Ishikawa (cell line): ENCODE data around the gene GRM7.

Experiments used
- CEBPB ChIP-seq: IDR thresholded peaks from 2 replicates; pipeline ENCODE4 v1.6.1; 2012
- CREB1 ChIP-seq: IDR thresholded peaks from 2 replicates; pipeline ENCODE4 v1.6.1; 2012; ENCODE audit warnings: low read depth
- EGR1 ChIP-seq: IDR thresholded peaks from 2 replicates; pipeline ENCODE4 v1.6.1; 2012
- EP300 ChIP-seq: IDR thresholded peaks from 2 replicates; pipeline ENCODE4 v1.6.1; 2012; ENCODE audit warnings: borderline replicate concordance
- FOXM1 ChIP-seq: IDR thresholded peaks from 2 replicates; pipeline ENCODE4 v1.6.1; 2012; ENCODE audit warnings: low read depth, borderline replicate concordance
- NFIC ChIP-seq: IDR thresholded peaks from 2 replicates; pipeline ENCODE4 v1.6.1; 2012
- RAD21 ChIP-seq: IDR thresholded peaks from 2 replicates; pipeline ENCODE4 v1.6.1; 2012; ENCODE audit warnings: low read depth
- TAF1 ChIP-seq: IDR thresholded peaks from 2 replicates; pipeline ENCODE4 v1.6.1; 2012; ENCODE audit warnings: low read depth, mild to moderate bottlenecking
- TCF12 ChIP-seq: IDR thresholded peaks from 2 replicates; pipeline ENCODE4 v1.6.1; 2012; ENCODE audit warnings: low read depth
- TEAD4 ChIP-seq: IDR thresholded peaks from 2 replicates; pipeline ENCODE4 v1.6.1; 2012
- YY1 ChIP-seq: IDR thresholded peaks from 2 replicates; pipeline ENCODE4 v1.6.1; 2012; ENCODE audit warnings: low read depth
- ZBTB7A ChIP-seq: IDR thresholded peaks from 2 replicates; pipeline ENCODE4 v1.6.1; 2012; ENCODE audit warnings: low read depth
- TF ChIP-seq, protein P1 (sequence below): IDR thresholded peaks from 2 replicates; pipeline ENCODE4 v1.6.1; 2012
- TF ChIP-seq, protein P2 (sequence below): IDR thresholded peaks from 2 replicates; pipeline ENCODE4 v1.6.1; 2012
- TF ChIP-seq, protein P3 (sequence below): IDR thresholded peaks from 2 replicates; pipeline ENCODE4 v1.6.1; 2012; ENCODE audit warnings: low read depth, mild to moderate bottlenecking

GRM7 gene

DNA sequence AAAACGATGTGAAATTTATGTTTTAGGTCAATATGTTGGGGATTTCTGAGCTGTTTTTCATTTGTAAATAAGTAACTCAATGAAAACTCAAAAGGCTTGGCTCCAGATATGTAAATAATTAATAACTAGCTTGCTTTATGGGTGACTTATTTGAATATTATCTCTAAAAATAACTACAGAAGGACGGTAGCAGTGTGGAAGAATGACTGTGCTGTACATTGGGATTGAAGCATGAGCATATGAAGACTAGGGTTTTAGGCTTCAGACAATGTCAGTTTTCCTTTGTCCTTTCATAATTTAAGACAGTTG, 343.9 kb downstream of the GRM7 start:
- TF ChIP-seq EGR1 (no peak), EP300 (no peak), CREB1 (no peak), FOXM1 (no peak), ZBTB7A (no peak), TEAD4 (no peak), TAF1 (no peak), CEBPB (no peak), TCF12 (no peak), YY1 (no peak), NFIC (no peak)
- TF ChIP-seq, protein P1, sequence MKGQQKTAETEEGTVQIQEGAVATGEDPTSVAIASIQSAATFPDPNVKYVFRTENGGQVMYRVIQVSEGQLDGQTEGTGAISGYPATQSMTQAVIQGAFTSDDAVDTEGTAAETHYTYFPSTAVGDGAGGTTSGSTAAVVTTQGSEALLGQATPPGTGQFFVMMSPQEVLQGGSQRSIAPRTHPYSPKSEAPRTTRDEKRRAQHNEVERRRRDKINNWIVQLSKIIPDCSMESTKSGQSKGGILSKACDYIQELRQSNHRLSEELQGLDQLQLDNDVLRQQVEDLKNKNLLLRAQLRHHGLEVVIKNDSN = no peak
- TF ChIP-seq, protein P2, sequence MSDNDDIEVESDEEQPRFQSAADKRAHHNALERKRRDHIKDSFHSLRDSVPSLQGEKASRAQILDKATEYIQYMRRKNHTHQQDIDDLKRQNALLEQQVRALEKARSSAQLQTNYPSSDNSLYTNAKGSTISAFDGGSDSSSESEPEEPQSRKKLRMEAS = no peak
- TF ChIP-seq, protein P3, sequence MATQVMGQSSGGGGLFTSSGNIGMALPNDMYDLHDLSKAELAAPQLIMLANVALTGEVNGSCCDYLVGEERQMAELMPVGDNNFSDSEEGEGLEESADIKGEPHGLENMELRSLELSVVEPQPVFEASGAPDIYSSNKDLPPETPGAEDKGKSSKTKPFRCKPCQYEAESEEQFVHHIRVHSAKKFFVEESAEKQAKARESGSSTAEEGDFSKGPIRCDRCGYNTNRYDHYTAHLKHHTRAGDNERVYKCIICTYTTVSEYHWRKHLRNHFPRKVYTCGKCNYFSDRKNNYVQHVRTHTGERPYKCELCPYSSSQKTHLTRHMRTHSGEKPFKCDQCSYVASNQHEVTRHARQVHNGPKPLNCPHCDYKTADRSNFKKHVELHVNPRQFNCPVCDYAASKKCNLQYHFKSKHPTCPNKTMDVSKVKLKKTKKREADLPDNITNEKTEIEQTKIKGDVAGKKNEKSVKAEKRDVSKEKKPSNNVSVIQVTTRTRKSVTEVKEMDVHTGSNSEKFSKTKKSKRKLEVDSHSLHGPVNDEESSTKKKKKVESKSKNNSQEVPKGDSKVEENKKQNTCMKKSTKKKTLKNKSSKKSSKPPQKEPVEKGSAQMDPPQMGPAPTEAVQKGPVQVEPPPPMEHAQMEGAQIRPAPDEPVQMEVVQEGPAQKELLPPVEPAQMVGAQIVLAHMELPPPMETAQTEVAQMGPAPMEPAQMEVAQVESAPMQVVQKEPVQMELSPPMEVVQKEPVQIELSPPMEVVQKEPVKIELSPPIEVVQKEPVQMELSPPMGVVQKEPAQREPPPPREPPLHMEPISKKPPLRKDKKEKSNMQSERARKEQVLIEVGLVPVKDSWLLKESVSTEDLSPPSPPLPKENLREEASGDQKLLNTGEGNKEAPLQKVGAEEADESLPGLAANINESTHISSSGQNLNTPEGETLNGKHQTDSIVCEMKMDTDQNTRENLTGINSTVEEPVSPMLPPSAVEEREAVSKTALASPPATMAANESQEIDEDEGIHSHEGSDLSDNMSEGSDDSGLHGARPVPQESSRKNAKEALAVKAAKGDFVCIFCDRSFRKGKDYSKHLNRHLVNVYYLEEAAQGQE = no peak

DNA sequence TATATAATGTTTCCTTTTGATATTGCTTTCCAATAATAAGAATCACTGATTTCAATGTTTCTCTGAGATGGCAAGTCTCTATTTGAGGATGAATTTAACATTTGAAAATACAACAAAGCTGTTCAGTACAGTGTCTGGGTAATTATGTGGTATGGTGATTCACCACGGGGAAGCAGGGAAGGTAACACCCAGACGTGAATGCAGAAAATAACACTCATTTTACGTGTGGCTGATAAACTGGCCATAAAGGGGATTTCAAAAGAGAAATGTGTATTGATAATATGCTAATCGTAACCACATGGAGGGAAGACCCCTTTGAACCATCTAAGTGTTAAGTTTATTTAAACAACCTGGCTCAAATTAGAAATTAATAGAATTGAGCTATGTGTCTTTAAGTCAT, 344.6 kb downstream of the GRM7 start:
- no peak for TF ChIP-seq FOXM1
- TF ChIP-seq TEAD4 = no peak
- no peak for TF ChIP-seq NFIC
- TF ChIP-seq, protein P1 = no peak
- TF ChIP-seq EP300 = no peak
- TF ChIP-seq TAF1 = no peak

DNA sequence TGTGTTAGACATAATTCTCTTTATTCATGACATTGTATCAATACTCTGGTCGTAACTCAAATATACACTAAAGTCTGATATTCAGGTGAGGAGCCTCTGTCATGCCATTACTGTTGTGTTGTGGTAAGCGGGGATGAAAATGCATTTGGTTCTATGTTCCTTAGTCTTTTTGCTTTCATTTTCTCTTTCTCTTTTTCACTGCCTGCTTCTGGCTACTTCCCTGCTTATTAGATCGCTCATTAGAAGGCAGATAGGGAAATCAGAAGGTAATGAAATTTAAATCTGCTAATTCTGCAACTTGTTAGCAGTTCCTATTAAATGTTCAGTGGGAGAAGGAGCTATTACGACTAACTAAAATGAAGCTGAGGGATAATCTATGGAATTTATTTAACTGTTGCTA, 345.0 kb downstream of the GRM7 start:
- TF ChIP-seq NFIC (no peak), EGR1 (no peak), RAD21 (no peak), EP300 (no peak)

DNA sequence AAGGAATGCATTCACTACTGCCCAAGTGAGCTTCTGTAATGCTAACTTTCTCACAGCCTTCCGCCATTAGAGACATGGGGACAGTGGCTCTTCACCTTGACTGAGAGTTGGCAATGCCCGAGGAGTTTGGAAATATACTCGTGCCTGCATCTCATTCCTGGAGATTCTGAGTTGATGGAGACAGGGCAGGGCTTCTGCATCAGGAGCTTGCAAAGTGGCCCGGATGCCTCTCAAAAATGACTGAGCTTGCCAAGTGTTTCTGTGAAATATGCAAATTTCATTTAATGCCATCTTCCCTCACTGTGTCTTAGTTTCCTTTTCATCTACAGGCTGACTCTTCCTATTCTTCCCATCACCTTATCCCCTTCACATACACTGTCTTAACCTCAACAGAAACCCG, 346.2 kb downstream of the GRM7 start:
- TF ChIP-seq TCF12 (no peak), FOXM1 (no peak), YY1 (no peak), ZBTB7A (no peak)
- TF ChIP-seq, protein P1 = no peak

DNA sequence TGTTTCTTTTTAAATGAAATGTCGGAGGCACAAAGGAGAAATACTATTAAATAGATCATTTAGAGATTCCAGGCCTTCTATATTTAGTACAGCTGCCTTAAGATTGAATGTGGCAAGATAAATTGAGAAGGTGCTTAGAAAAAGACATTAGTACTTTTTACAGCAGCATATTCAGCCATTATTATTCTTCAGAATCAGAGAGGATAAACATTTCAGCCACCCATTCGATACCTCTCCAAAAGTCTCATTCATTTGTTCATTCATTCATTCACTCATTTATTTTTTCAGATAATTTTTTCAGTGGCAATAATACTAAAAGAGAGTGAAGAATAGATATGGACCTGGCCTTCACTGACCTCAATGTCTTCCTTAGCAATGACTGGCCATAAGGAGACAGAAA, 347.0 kb downstream of the GRM7 start:
- no peak for TF ChIP-seq NFIC
- TF ChIP-seq RAD21 = no peak
- no peak for TF ChIP-seq TAF1
- no peak for TF ChIP-seq ZBTB7A

DNA sequence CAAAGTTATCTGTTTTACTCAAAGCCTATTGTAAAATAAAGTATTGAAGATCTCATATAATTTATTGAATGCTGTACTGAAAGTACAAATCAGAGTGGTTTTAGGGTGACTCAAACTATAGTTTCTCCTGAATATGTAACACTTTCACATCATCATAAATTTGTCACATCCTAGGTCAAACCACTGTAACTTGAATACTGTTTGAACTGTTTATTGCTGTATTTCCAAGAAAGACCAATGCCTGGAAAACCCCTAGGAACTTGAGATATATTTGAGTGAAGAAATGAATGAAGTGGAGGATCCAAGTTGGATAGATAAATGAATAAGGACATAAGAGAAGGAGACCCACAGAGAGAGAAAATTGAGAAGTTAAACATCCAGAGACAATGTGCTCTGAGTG, 348.2 kb downstream of the GRM7 start:
- TF ChIP-seq CEBPB = no peak
- TF ChIP-seq FOXM1 = no peak
- TF ChIP-seq, protein P1 = no peak
- TF ChIP-seq CREB1 = no peak
- TF ChIP-seq RAD21 = no peak
- TF ChIP-seq TEAD4 = no peak
- TF ChIP-seq EP300 = no peak
- no peak for TF ChIP-seq EGR1
- no peak for TF ChIP-seq NFIC
- no peak for TF ChIP-seq TCF12
- TF ChIP-seq TAF1 = no peak
- TF ChIP-seq ZBTB7A = no peak
- TF ChIP-seq, protein P2 = no peak
- no peak for TF ChIP-seq YY1

DNA sequence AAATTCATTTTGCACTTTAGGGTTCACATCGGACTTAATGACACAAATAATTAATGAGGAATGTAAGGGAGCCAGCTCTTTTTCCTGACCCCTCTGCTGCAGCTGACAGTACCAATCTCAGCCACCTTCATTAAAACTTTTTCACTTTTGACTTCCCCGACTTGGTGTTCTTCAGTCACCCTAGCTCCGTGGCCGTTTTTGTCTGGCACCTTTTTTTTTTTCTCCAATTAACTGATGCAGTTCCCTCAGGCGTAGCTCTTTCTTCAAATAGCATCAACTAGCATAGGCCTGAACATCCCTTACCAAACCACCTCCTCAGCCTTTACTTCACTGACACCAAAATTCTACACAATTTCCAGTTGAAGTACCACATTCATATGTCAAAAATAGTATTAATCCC, 350.8 kb downstream of the GRM7 start:
- no peak for TF ChIP-seq TEAD4
- TF ChIP-seq CREB1 = no peak
- TF ChIP-seq EGR1 = no peak
- TF ChIP-seq EP300 = no peak
- TF ChIP-seq, protein P1 = no peak
- TF ChIP-seq CEBPB = no peak
- TF ChIP-seq, protein P2 = no peak
- no peak for TF ChIP-seq RAD21
- TF ChIP-seq TCF12 = no peak
- no peak for TF ChIP-seq YY1
